Endothelial cell of umbilical vein (primary cell): ENCODE results near the gene HDAC1.

Source experiments
- CTCF ChIP-seq, 2 donors: IDR thresholded peaks; 1 replicate in 1 of 2; 2 replicates in 1 of 2; pipeline ENCODE4 v1.5.1; 2011; ENCODE audit warnings: low read length in 2 of 2, mild to moderate bottlenecking in 2 of 2, moderate library complexity in 2 of 2, control low read depth in 1 of 2, inconsistent platforms in 1 of 2, low read depth in 1 of 2; ENCODE audit not compliant: insufficient read depth in 1 of 2; ENCODE audit errors: extremely low read depth in 1 of 2
- MAX ChIP-seq: IDR thresholded peaks from 2 replicates; pipeline ENCODE4 v1.6.1; 2011; ENCODE audit not compliant: insufficient read depth, insufficient read length

GRCh38 chr1:32352239-32352745, 60.4 kb downstream of the HDAC1 start:
- TF ChIP-seq CTCF (IDR thresholded peaks at IDR 0.05; ENCODE audit: extremely low read depth in 1 of 2, insufficient read depth in 1 of 2, low read depth in 1 of 2, low read length in 2 of 2) (no peak), MAX (no peak)
